HEK293 (cell line): ENCODE data around the gene HDLBP.

ENCODE experiments used
- CTCF ChIA-PET: fragments of 350-600 bp; formaldehyde crosslinking; extraction: SDS; loops from one replicate; lab custom pipeline; 2021; ENCODE audit warnings: antibody characterized with exemption; lab: Yijun Ruan, JAX
- POLR2A ChIA-PET: fragments of 300-600 bp; formaldehyde crosslinking; extraction: SDS; loops from one replicate; lab custom pipeline; 2020; ENCODE audit warnings: antibody characterized with exemption, inconsistent platforms; lab: Yijun Ruan, JAX
- H3K27ac ChIP-seq: fragments of 200-500 bp; sonication (Bioruptor generic); 2 replicates; pipeline ENCODE4 v1.5.1; 2014; ENCODE audit warnings: low read depth, low read length, control low read depth, inconsistent platforms; ENCODE audit errors: extremely low read depth
- H3K36me3 ChIP-seq, 2 experiments: fragments of 200-500 bp in 1 of 2; sonication (Bioruptor generic) in 1 of 2; 1 replicate in 1 of 2; 2 replicates in 1 of 2; pipeline ENCODE4 v1.5.1; 2014 to 2017; ENCODE audit warnings: inconsistent platforms in 2 of 2, low read length in 2 of 2; ENCODE audit not compliant: control insufficient read depth in 2 of 2, insufficient read depth in 1 of 2
- H3K4me1 ChIP-seq: fragments of 200-500 bp; sonication (Bioruptor generic); 2 replicates; pipeline ENCODE4 v1.5.1; 2014; ENCODE audit warnings: mild to moderate bottlenecking, low read length, inconsistent platforms; ENCODE audit not compliant: control insufficient read depth, insufficient read depth
- H3K4me3 ChIP-seq: 2 replicates; pipeline ENCODE4 v1.5.1; 2011; ENCODE audit warnings: low read depth, mild to moderate bottlenecking, control low read depth, low read length, moderate library complexity
- H3K9me3 ChIP-seq: fragments of 200-500 bp; sonication (Bioruptor generic); 2 replicates; pipeline ENCODE4 v1.5.1; 2014; ENCODE audit warnings: low read depth, low read length, inconsistent platforms; ENCODE audit not compliant: control insufficient read depth, insufficient read depth
- BCL11A ChIP-seq: fragments of 450-650 bp; formaldehyde crosslinking; IDR thresholded peaks from 2 replicates; pipeline ENCODE4 v1.5.1; 2016; ENCODE audit warnings: low read depth, missing biosample characterization, missing genetic modification characterization
- BCL11B ChIP-seq: fragments of 450-650 bp; formaldehyde crosslinking; IDR thresholded peaks from 2 replicates; pipeline ENCODE4 v1.5.1; 2016; ENCODE audit warnings: low read depth, missing biosample characterization, missing genetic modification characterization
- MEIS1 ChIP-seq: sonication (generic); formaldehyde crosslinking; IDR thresholded peaks from 2 replicates; pipeline ENCODE4 v1.8.1; 2022; ENCODE audit warnings: missing genetic modification reagents, mild to moderate bottlenecking, borderline replicate concordance
- PATZ1 ChIP-seq: fragments of 450-650 bp; formaldehyde crosslinking; IDR thresholded peaks from 2 replicates; pipeline ENCODE4 v1.5.1; 2016; ENCODE audit warnings: missing biosample characterization, missing genetic modification characterization
- SCRT2 ChIP-seq: fragments of 450-650 bp; formaldehyde crosslinking; IDR thresholded peaks from 2 replicates; pipeline ENCODE4 v1.5.1; 2016; ENCODE audit warnings: missing biosample characterization, missing genetic modification characterization
- TRIM28 ChIP-seq: IDR thresholded peaks from 2 replicates; pipeline ENCODE4 v1.6.1; 2011; ENCODE audit warnings: low read length, control low read depth, borderline replicate concordance
- ZBTB21 ChIP-seq: fragments of 450-650 bp; formaldehyde crosslinking; IDR thresholded peaks from 2 replicates; pipeline ENCODE4 v1.5.1; 2017; ENCODE audit warnings: missing biosample characterization, missing genetic modification characterization
- ZBTB49 ChIP-seq: fragments of 450-650 bp; formaldehyde crosslinking; IDR thresholded peaks from 2 replicates; pipeline ENCODE4 v1.5.1; 2016; ENCODE audit warnings: missing biosample characterization, missing genetic modification characterization, low read depth
- ZBTB8A ChIP-seq: fragments of 450-650 bp; formaldehyde crosslinking; IDR thresholded peaks from 2 replicates; pipeline ENCODE4 v1.5.1; 2016; ENCODE audit warnings: missing biosample characterization, missing genetic modification characterization
- ZNF112 ChIP-seq: fragments of 450-650 bp; formaldehyde crosslinking; IDR thresholded peaks from 2 replicates; pipeline ENCODE4 v1.5.0; 2017; ENCODE audit warnings: missing biosample characterization, missing genetic modification characterization
- ZNF121 ChIP-seq: fragments of 450-650 bp; formaldehyde crosslinking; IDR thresholded peaks from 2 replicates; pipeline ENCODE4 v1.5.1; 2016; ENCODE audit warnings: missing biosample characterization, missing genetic modification characterization
- ZNF155 ChIP-seq: fragments of 450-650 bp; formaldehyde crosslinking; IDR thresholded peaks from 2 replicates; pipeline ENCODE4 v1.5.1; 2016; ENCODE audit warnings: missing biosample characterization, missing genetic modification characterization
- ZNF2 ChIP-seq: fragments of 450-650 bp; formaldehyde crosslinking; IDR thresholded peaks from 2 replicates; pipeline ENCODE4 v1.5.1; 2016; ENCODE audit warnings: missing biosample characterization, missing genetic modification characterization
- ZNF280C ChIP-seq: fragments of 450-650 bp; formaldehyde crosslinking; IDR thresholded peaks from 2 replicates; pipeline ENCODE4 v1.5.1; 2016; ENCODE audit warnings: missing biosample characterization, missing genetic modification characterization
- ZNF423 ChIP-seq: fragments of 450-650 bp; formaldehyde crosslinking; IDR thresholded peaks from 2 replicates; pipeline ENCODE4 v1.5.1; 2016; ENCODE audit warnings: missing biosample characterization, missing genetic modification characterization
- ZNF585B ChIP-seq: fragments of 450-650 bp; formaldehyde crosslinking; IDR thresholded peaks from 2 replicates; pipeline ENCODE4 v1.5.1; 2016; ENCODE audit warnings: missing biosample characterization, missing genetic modification characterization
- ZNF76 ChIP-seq: fragments of 450-650 bp; formaldehyde crosslinking; IDR thresholded peaks from 2 replicates; pipeline ENCODE4; 2016; ENCODE audit warnings: low read depth, missing biosample characterization, missing genetic modification characterization, borderline replicate concordance
- ZNF791 ChIP-seq: fragments of 450-650 bp; formaldehyde crosslinking; IDR thresholded peaks from 2 replicates; pipeline ENCODE4 v1.5.1; 2016; ENCODE audit warnings: missing biosample characterization, missing genetic modification characterization

The HDLBP gene

GRCh38 chr2:241300000-241300399, 15.5 kb downstream of the HDLBP start:
- TF ChIP-seq ZNF791 (tag by site-specific recombination): no peak
- TF ChIP-seq BCL11B (tag by site-specific recombination): no peak
- no peak for TF ChIP-seq PATZ1 (tag by site-specific recombination)
- TF ChIP-seq MEIS1 (CRISPR knock-in tag): no peak
- no peak for TF ChIP-seq ZNF280C (tag by site-specific recombination)
- TF ChIP-seq ZNF121: no peak
- no peak for TF ChIP-seq ZBTB21 (tag by site-specific recombination)
- no peak for TF ChIP-seq TRIM28
- no peak for TF ChIP-seq SCRT2 (tag by site-specific recombination)
- POLR2A ChIA-PET: interaction anchor here (4.1 kb wide), 1 partner anchor 15 kb away, joined by 21 read pairs; the partner anchor contains the start of genes HDLBP and SEPTIN2
- H3K9me3 ChIP-seq: no peaks in the 10 kb centered on the region
- CTCF ChIA-PET: interaction anchor here (1.0 kb wide), 1 partner anchor 12 kb away, joined by 4 read pairs; no protein-coding TSS in a partner anchor
- H3K36me3 ChIP-seq: peaks cover 6 to 9% of the 10 kb centered on the region in 2 experiments; a peak in 2 of 3 replicates
- H3K4me3 ChIP-seq: no peak overlapping the region
- H3K4me1 ChIP-seq: peaks cover 4% of the 10 kb centered on the region; the same call in 1 of the 2 replicates
- H3K27ac ChIP-seq: no peak overlapping the region

GRCh38 chr2:241298673-241299072, 16.8 kb downstream of the HDLBP start:
- Histone ChIP-seq H3K27ac (no peak overlapping the region), H3K4me1 (0 out of 2 replicates have a peak, but pooled peaks cover 4% of the 10 kb centered on the region), H3K9me3 (no peaks in the 10 kb centered on the region), H3K36me3 (peaks cover 6 to 9% of the 10 kb centered on the region in 2 experiments; a peak in 2 of 3 replicates), H3K4me3 (no peak overlapping the region)
- ChIA-PET POLR2A (no interaction called here), CTCF (interaction anchor here (0.6 kb wide), 2 partner anchors 20 to 286 kb away, joined by 3 read pairs; no protein-coding TSS in a partner anchor)
- TF ChIP-seq ZNF2 (tag by site-specific recombination): no peak

- CTCF ChIA-PET: interaction anchor here (0.6 to 1.1 kb wide), 2 partner anchors 9 to 15 kb away, joined by 3 read pairs; no protein-coding TSS in a partner anchor
- H3K36me3 ChIP-seq: peaks cover 6 to 9% of the 10 kb centered on the region in 2 experiments; a peak in 2 of 3 replicates
- H3K4me3 ChIP-seq: no peak overlapping the region
- no peaks in the 10 kb centered on the region for H3K9me3 ChIP-seq
- no peak for TF ChIP-seq ZNF76
- TF ChIP-seq ZNF423 (tag by site-specific recombination): no peak
- TF ChIP-seq ZBTB8A (tag by site-specific recombination): no peak
- no peak for TF ChIP-seq ZNF585B (tag by site-specific recombination)
- no peak for TF ChIP-seq ZNF155 (tag by site-specific recombination)
- TF ChIP-seq ZBTB49 (tag by site-specific recombination): no peak
- no peak for TF ChIP-seq BCL11A (tag by site-specific recombination)
- TF ChIP-seq ZNF2 (tag by site-specific recombination): no peak
- no peak for TF ChIP-seq ZNF112
- TF ChIP-seq, all 188 proteins: peak for 0
- POLR2A ChIA-PET: no interaction called here
- H3K27ac ChIP-seq: no peak overlapping the region
- H3K4me1 ChIP-seq: peaks cover 8% of the 10 kb centered on the region; the same call in 1 of the 2 replicates
Observed at GRCh38 chr2:241296767-241297166, 18.7 kb downstream of the HDLBP start.
